Peyer's patch (tissue), 4 donors: ENCODE data around the gene PNPLA1.

ENCODE experiments used
- POLR2A ChIP-seq, 2 donors: fragments of 450-650 bp; IDR thresholded peaks; one replicate each; pipeline ENCODE4 v1.5.1; 2017; ENCODE audit warnings: antibody characterized with exemption in 2 of 2, mild to moderate bottlenecking in 2 of 2, moderate library complexity in 2 of 2
- TF ChIP-seq, protein P1 (sequence below), 6 experiments: fragments of 450-650 bp in 4 of 6; fragments of 200-600 bp in 2 of 6; sonication (generic) in 1 of 6; IDR thresholded peaks; one replicate each; pipeline ENCODE4 v1.5.1; 2017 to 2019; ENCODE audit warnings: antibody characterized with exemption in 6 of 6, mild to moderate bottlenecking in 3 of 6, moderate library complexity in 1 of 6

DNA sequence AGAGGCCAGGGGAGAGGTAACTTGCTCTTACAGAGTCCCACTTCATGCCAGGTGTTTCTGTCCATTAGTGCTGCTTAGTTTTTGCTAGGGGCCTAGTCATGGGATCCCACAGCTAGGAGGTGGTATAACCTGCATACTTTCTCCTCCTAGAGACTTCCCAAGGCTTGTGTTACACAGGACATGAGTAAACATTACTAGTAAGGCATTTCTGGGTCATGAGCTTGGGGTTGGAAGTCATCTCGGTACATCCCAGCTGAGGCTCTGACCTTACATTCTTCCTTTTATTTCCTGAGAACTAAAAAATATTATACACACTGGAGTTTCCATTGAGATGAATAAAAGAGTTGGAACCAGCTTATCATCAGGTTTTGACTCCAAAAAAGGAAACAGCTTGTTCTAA is 20.9 kb upstream of the PNPLA1 start:
- TF ChIP-seq, protein P1, sequence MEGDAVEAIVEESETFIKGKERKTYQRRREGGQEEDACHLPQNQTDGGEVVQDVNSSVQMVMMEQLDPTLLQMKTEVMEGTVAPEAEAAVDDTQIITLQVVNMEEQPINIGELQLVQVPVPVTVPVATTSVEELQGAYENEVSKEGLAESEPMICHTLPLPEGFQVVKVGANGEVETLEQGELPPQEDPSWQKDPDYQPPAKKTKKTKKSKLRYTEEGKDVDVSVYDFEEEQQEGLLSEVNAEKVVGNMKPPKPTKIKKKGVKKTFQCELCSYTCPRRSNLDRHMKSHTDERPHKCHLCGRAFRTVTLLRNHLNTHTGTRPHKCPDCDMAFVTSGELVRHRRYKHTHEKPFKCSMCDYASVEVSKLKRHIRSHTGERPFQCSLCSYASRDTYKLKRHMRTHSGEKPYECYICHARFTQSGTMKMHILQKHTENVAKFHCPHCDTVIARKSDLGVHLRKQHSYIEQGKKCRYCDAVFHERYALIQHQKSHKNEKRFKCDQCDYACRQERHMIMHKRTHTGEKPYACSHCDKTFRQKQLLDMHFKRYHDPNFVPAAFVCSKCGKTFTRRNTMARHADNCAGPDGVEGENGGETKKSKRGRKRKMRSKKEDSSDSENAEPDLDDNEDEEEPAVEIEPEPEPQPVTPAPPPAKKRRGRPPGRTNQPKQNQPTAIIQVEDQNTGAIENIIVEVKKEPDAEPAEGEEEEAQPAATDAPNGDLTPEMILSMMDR (IDR thresholded peaks at IDR 0.05), result no peak
- no peak for TF ChIP-seq POLR2A (IDR thresholded peaks at IDR 0.05)
